Activated CD4-positive, alpha-beta T cell treated with anti-CD3 and anti-CD28 coated beads for 24 hours (primary cell): ENCODE results near the gene MGA.

Source experiments
- DNase-seq, 2 donors: peaks; one replicate each; pipeline ENCODE4 v3.0.0-alpha.2; 2020; ENCODE audit warnings: low read depth in 2 of 2

The MGA gene

GRCh38 chr15:41806291-41807181, 146.3 kb downstream of the MGA start:
- no peak for DNase-seq

- no peak for DNase-seq
Measured at GRCh38 chr15:41809121-41809520, 148.9 kb downstream of the MGA start.

DNA sequence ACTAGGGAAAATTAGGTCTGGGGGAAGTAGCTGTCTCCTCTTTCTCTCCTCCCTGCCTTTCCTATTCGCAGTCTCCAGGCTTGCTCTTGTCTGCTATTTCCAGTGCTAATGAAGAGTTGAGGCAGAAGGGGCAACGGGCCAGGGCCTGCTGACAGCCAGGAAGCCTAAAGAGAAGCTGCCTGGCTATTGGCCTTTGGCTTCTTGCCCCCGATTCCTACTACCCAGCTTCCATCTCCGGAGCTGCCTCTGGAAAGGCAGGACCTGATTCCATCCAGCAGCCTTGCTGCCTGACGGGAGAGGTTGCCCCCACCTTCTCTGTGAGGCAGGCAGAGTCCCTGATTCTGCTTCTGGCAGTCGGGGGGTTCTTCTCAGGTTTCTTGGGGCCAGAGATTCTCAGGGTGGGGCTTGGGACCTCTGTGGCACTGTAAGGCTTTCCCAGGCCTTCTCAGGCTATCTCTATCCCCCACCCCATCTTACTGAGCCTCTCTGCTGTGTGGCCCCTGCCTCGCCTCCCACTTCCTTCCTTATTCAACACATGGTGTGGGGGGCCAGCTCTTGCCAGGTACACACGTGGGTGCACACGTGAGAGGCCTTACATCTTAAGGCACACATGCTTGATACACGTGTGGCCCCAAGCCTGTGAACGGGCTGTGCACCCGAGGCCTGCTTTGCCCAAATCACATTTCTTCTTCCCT, 149.5 kb downstream of the MGA start:
- no peak for DNase-seq

GRCh38 chr15:41810651-41811431, 150.6 kb downstream of the MGA start:
- no peak for DNase-seq

- DNase-seq = peak; percentile 59 to 67
Measured at GRCh38 chr15:41811432-41812195, 151.4 kb downstream of the MGA start.

GRCh38 chr15:41812820-41813375, 152.7 kb downstream of the MGA start:
- no peak for DNase-seq

DNA sequence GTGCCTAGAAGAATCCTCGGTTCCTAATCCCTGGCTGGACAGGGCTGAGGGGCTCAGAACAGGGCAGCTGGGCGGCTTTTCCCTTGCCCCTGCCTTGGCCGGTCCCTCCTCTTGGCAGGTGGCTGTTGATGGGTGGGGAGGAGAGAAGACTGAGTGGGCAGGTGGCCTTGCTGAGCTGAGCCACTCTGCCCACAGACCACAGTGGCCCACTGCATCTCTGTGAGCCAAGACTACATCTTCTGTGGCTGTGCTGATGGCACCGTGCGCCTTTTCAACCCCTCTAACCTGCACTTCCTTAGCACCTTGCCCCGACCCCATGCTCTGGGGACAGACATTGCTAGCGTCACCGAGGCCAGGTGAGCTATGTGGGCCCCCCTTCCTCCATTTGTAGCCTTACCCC, 153.2 kb downstream of the MGA start:
- DNase-seq = no peak

DNA sequence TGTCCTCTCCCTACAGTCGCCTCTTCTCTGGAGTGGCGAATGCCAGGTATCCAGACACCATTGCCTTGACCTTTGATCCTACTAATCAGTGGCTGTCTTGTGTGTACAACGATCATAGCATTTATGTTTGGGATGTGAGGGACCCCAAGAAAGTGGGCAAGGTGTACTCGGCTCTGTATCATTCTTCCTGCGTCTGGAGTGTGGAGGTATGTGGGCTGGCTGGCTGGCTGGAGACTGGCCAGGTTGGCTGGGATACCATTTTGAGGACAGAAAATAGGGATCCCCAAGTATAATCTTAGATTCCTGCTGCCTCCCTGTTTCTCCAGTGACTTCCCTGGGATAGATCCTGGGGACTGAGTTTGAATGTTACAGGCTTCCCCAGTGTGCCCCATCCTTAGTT, 154.3 kb downstream of the MGA start:
- DNase-seq = no peak

DNA sequence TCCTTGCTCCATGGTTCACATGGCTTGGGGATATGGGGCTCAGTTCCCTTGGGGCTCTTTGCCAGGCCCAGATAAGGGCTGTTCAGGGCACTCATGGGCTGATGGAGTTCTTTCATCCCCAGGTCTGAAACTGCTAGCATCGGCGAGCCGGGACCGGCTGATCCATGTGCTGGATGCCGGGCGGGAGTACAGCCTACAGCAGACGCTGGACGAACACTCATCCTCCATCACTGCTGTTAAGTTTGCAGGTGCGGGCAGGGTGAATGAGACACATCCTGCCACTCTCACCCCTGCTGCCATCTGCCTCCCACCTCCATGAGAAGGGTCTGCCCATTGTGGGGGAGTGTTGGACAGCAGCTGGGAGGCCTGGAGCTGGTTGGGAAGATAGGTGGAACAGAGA, 156.6 kb downstream of the MGA start:
- no peak for DNase-seq

GRCh38 chr15:41817327-41817726, 157.1 kb downstream of the MGA start:
- DNase-seq = no peak

DNA sequence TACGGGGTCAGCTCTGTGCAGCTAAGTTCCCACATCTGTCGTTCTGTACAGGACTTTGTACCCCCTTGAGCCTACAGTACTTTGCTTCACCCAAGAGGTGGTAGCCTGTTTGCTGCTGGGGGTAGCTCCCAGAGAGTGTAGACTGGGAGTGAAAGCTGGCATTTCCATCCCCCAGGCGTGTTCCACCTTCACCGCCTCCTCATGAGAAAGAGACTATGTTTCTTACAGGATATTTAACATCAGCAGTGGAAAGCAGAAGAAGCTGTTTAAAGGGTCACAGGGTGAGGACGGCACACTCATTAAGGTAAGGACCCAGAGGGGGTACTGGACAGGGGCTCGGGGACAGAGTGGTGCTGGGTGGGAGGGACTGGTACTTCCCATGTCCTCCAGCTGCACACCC, 157.6 kb downstream of the MGA start:
- DNase-seq = no peak

DNA sequence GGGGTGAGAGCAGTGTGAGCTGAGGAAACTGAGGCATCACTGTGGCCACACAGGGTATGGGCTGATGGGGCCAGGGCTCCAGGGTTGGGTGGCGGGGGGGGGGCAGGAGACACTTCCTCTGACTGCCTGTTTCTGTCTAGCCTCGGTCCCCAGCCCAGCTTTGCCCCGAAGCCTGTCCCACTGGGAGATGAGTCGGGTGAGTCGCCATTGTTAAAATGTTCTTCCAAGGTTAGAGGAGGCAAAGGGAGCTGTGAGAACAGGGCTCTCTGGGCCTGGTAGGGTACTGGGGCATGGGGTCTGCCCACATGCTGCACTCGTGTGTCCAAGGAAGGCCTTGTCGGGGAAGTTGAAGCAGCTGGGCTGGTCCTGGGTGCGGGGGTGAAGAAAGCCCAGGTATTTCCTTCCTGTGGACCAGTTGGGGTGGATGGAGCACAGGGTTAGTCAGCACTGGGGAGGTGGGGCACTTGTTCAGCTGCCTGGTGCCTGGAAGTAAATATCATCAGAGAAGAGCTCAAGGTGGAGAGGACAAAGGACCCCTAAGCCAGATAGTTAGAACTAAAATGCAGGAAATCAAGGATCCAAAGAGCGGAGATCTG, 159.3 kb downstream of the MGA start:
- DNase-seq = no peak

DNA sequence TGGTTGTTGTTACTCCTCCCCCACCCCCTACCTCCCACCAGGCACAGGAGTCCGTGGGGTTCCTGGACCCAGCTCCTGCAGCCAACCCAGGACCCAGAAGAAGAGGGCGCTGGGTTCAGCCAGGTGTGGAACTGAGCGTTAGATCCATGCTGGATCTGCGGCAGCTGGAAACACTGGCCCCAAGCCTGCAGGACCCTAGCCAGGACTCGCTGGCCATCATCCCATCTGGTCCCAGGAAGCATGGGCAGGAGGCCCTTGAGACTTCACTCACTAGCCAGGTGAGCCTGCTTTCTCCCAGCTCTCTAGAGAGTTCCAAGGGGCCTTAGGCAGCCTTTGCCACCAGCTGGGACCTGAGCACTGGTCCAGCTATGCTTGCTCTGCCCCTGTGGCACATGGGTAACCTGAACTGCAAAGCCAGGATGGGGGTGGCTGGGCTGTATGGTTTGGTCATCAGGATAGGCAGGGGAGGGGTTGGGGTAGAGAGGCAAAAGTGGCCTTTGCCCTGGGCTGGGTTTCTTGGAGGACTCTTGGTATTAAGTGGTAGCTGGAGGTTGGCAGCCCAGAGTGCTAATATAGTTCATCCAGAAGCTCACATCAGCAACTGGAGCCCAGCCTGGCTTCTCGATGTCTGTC, 160.7 kb downstream of the MGA start:
- no peak for DNase-seq

- DNase-seq = no peak
Measured at GRCh38 chr15:41821831-41822230, 161.6 kb downstream of the MGA start.

GRCh38 chr15:41822471-41822870, 162.3 kb downstream of the MGA start:
- no peak for DNase-seq
